Nephron (organoid): Measurements from ENCODE around the gene MFNG.

Experiments
- H3K27ac Mint-ChIP-seq, 3 experiments: 2 replicates each; pipeline ENCODE4 v1.8.0; 2020; ENCODE audit warnings: mixed read lengths in 3 of 3, mild to moderate bottlenecking in 2 of 3, moderate library complexity in 1 of 3
- H3K27me3 Mint-ChIP-seq: 2 replicates; pipeline ENCODE4 v1.8.0; 2021; ENCODE audit warnings: low read depth, mild to moderate bottlenecking, moderate library complexity, mixed read lengths
- H3K36me3 Mint-ChIP-seq: 2 replicates; pipeline ENCODE4 v1.8.0; 2020; ENCODE audit warnings: low read depth, mixed read lengths
- H3K4me1 Mint-ChIP-seq: 2 replicates; pipeline ENCODE4 v1.8.0; 2020; ENCODE audit warnings: mixed read lengths
- H3K4me3 Mint-ChIP-seq, 3 experiments: 2 replicates each; pipeline ENCODE4 v1.8.0; 2020; ENCODE audit warnings: mild to moderate bottlenecking in 3 of 3, mixed read lengths in 3 of 3, moderate library complexity in 2 of 3
- H3K9me3 Mint-ChIP-seq: 2 replicates; pipeline ENCODE4 v1.8.0; 2020; ENCODE audit warnings: mixed read lengths
- TF ChIP-seq, protein P1 (sequence below), 3 experiments: fragments of 200-600 bp; sonication (generic); IDR thresholded peaks; one replicate each; pipeline ENCODE4 v1.5.0; 2021; ENCODE audit warnings: antibody characterized with exemption in 3 of 3; ENCODE audit not compliant: unreplicated experiment in 3 of 3

The MFNG gene

GRCh38 chr22:37454857-37455686 is 31.1 kb downstream of the MFNG start:
- H3K4me1 Mint-ChIP-seq: peaks cover 8% of the 10 kb centered on the region
- H3K4me3 Mint-ChIP-seq: no peak overlapping the region
- no peaks in the 10 kb centered on the region for H3K9me3 Mint-ChIP-seq
- H3K27me3 Mint-ChIP-seq: peaks cover 51% of the 10 kb centered on the region
- H3K36me3 Mint-ChIP-seq: no peaks in the 10 kb centered on the region
- no peak overlapping the region for H3K27ac Mint-ChIP-seq
- TF ChIP-seq, protein P1, sequence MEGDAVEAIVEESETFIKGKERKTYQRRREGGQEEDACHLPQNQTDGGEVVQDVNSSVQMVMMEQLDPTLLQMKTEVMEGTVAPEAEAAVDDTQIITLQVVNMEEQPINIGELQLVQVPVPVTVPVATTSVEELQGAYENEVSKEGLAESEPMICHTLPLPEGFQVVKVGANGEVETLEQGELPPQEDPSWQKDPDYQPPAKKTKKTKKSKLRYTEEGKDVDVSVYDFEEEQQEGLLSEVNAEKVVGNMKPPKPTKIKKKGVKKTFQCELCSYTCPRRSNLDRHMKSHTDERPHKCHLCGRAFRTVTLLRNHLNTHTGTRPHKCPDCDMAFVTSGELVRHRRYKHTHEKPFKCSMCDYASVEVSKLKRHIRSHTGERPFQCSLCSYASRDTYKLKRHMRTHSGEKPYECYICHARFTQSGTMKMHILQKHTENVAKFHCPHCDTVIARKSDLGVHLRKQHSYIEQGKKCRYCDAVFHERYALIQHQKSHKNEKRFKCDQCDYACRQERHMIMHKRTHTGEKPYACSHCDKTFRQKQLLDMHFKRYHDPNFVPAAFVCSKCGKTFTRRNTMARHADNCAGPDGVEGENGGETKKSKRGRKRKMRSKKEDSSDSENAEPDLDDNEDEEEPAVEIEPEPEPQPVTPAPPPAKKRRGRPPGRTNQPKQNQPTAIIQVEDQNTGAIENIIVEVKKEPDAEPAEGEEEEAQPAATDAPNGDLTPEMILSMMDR (IDR thresholded peaks at IDR 0.05; ENCODE audit: unreplicated experiment in 3 of 3): no peak

DNA sequence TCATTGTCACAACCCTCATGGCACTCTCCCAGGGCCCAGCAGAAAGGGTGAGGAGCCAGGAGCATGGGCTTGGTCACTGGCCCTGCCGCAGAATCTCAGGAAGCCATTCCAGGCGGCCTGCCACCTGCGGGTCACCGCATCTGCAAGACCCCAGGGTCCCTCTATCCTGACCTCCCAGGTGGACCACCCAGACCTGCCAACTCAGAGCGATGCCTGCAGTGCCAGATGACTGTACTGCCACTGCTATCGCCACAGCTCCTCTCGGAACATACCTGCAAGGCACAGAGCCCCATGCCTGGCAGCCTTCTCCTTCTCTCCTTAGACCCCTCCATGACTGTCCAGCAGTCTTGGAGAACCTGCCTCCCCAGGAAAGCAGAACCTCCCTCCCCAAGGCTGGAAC is 32.5 kb downstream of the MFNG start:
- TF ChIP-seq, protein P1 (IDR thresholded peaks at IDR 0.05; ENCODE audit: unreplicated experiment in 3 of 3): no peak
- Mint-ChIP-seq H3K27ac (no peak overlapping the region), H3K4me3 (no peak overlapping the region), H3K36me3 (no peaks in the 10 kb centered on the region), H3K4me1 (peaks cover 8% of the 10 kb centered on the region), H3K27me3 (peaks cover 43% of the 10 kb centered on the region), H3K9me3 (no peaks in the 10 kb centered on the region)

GRCh38 chr22:37451218-37451617 is 35.0 kb downstream of the MFNG start:
- H3K9me3 Mint-ChIP-seq: no peaks in the 10 kb centered on the region
- H3K27ac Mint-ChIP-seq: no peak overlapping the region
- H3K4me3 Mint-ChIP-seq: no peak overlapping the region
- H3K4me1 Mint-ChIP-seq: peaks cover 13% of the 10 kb centered on the region
- TF ChIP-seq, protein P1 (IDR thresholded peaks at IDR 0.05; ENCODE audit: unreplicated experiment in 3 of 3): no peak
- no peaks in the 10 kb centered on the region for H3K36me3 Mint-ChIP-seq
- peaks cover 39% of the 10 kb centered on the region for H3K27me3 Mint-ChIP-seq

GRCh38 chr22:37449331-37450001 is 36.7 kb downstream of the MFNG start:
- Mint-ChIP-seq H3K4me1 (peaks cover 5% of the 10 kb centered on the region), H3K27ac (no peak overlapping the region), H3K4me3 (no peak overlapping the region), H3K36me3 (no peaks in the 10 kb centered on the region), H3K9me3 (no peaks in the 10 kb centered on the region), H3K27me3 (peaks cover 30% of the 10 kb centered on the region)
- TF ChIP-seq, protein P1 (IDR thresholded peaks at IDR 0.05; ENCODE audit: unreplicated experiment in 3 of 3): no peak

DNA sequence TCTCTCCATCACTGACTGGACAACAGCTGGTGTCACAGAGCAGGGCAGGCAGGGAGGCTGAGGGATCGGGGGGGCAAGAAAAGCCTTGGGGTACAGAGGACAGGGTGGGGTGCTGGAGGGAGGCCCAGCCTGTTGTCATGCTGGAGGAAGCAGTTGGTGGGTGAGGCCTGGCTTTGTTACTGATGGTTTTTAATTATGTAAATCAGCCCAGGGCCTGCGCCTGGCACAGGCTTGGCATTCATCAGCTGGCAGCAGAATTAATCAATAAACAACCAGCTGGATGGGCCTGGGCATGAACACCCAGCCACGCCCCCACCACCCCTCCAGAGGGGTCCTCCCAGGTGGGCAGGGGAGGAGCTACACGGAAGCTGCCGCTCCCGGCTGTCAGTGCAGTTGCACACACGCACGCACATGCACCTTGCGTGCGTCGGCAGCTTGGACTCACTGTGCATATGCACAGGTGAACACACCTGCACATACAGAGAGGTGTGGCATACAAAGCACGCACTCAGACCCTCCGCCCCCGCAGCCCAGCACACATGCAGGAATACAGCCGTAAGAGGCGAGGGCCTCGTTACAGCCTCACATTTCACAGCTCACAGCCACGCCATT is 37.6 kb downstream of the MFNG start:
- Mint-ChIP-seq H3K27me3 (peaks cover 26% of the 10 kb centered on the region), H3K4me3 (no peak overlapping the region), H3K27ac (no peak overlapping the region), H3K36me3 (no peaks in the 10 kb centered on the region), H3K9me3 (no peaks in the 10 kb centered on the region), H3K4me1 (peaks cover 5% of the 10 kb centered on the region)
- TF ChIP-seq, protein P1 (IDR thresholded peaks at IDR 0.05; ENCODE audit: unreplicated experiment in 3 of 3): no peak
